Osteoblast (primary cell): ENCODE measurements around the gene SLC38A1. TPM values are rescaled to one million over a fixed set of nuclear protein-coding genes. Genes with fewer than 3 reads are reported as not detected.

Experiments used
- DNase-seq: peaks from one replicate; pipeline ENCODE4 v3.0.0; 2011; ENCODE audit warnings: low spot score, mixed read lengths; ENCODE audit not compliant: insufficient read length; ENCODE audit errors: missing footprints
- H2AFZ ChIP-seq: 2 replicates; pipeline ENCODE4 v1.6.0; 2011; ENCODE audit warnings: mild to moderate bottlenecking, low read length
- H3K27ac ChIP-seq: 2 replicates; pipeline ENCODE4 v1.5.1; 2011; ENCODE audit warnings: mild to moderate bottlenecking, low read depth, low read length, moderate library complexity
- H3K27me3 ChIP-seq: 2 replicates; pipeline ENCODE4 v1.6.0; 2012; ENCODE audit warnings: mild to moderate bottlenecking, control low read depth, inconsistent platforms, low read length, moderate library complexity; ENCODE audit not compliant: insufficient read depth
- H3K36me3 ChIP-seq: 2 replicates; pipeline ENCODE4 v1.5.1; 2011; ENCODE audit warnings: mild to moderate bottlenecking, low read length, control low read depth, moderate library complexity; ENCODE audit not compliant: insufficient read depth
- H3K4me1 ChIP-seq: 2 replicates; pipeline ENCODE4 v1.5.1; 2011; ENCODE audit warnings: mild to moderate bottlenecking, low read length, control low read depth, moderate library complexity; ENCODE audit not compliant: insufficient read depth
- H3K4me2 ChIP-seq: 2 replicates; pipeline ENCODE4 v1.6.0; 2011; ENCODE audit warnings: mild to moderate bottlenecking, low read length; ENCODE audit not compliant: insufficient read depth
- H3K4me3 ChIP-seq: fragments of 200-600 bp; sonication (generic); 3 replicates; pipeline ENCODE4 v1.5.1; 2012; ENCODE audit warnings: mild to moderate bottlenecking, low read length, inconsistent platforms; ENCODE audit not compliant: insufficient read depth
- H3K79me2 ChIP-seq: 2 replicates; pipeline ENCODE4 v1.6.0; 2012; ENCODE audit warnings: mild to moderate bottlenecking, low read length, control low read depth, inconsistent platforms; ENCODE audit not compliant: insufficient read depth
- H3K9me3 ChIP-seq: 2 replicates; pipeline ENCODE4 v1.5.1; 2011; ENCODE audit warnings: low read depth, low read length, control low read depth
- H4K20me1 ChIP-seq: 2 replicates; pipeline ENCODE4 v1.6.0; 2012; ENCODE audit warnings: mild to moderate bottlenecking, low read length, control low read depth; ENCODE audit not compliant: insufficient read depth
- total RNA-seq: library from RNA; depleted of rRNA; stranded (reverse); fragments of >200 nt; gene quantifications from 2 replicates; pipeline ENCODE4 v1.2.3, GENCODE V29; 2012
- TF ChIP-seq, protein P1 (sequence below): IDR thresholded peaks from 2 replicates; pipeline ENCODE4 v1.5.1; 2011; ENCODE audit warnings: mild to moderate bottlenecking, low read depth, low read length, moderate library complexity; ENCODE audit errors: extremely low read depth

The SLC38A1 gene
- total RNA-seq, 1 donor = 29.7 TPM

DNA sequence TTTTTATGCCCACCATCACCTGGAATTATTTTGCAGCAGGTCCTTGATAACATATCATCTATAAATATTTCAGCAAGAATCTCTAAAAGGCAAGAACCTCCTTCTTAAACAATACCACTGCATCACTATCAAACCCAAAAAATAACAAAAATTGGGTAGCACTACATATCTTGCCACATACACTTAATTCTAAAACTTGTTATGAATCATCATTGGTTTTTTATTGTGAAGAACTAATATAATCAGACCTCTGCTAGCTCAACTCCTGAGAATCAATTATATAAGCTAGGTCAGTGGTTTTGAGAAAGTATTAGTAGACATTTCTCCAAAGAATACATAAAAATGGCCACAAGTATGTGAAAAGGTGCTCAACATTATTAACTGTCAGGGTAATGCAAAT, 23.8 kb downstream of the SLC38A1 start:
- Histone ChIP-seq H3K4me1 (no peaks in the 10 kb centered on the region), H4K20me1 (no peaks in the 10 kb centered on the region), H3K27ac (no peak overlapping the region), H3K4me3 (no peak overlapping the region), H3K27me3 (no peaks in the 10 kb centered on the region), H3K79me2 (peaks cover 2% of the 10 kb centered on the region), H2AFZ (no peak overlapping the region), H3K4me2 (no peak overlapping the region), H3K36me3 (no peaks in the 10 kb centered on the region), H3K9me3 (no peaks in the 10 kb centered on the region)
- no peak for DNase-seq
- TF ChIP-seq, protein P1, sequence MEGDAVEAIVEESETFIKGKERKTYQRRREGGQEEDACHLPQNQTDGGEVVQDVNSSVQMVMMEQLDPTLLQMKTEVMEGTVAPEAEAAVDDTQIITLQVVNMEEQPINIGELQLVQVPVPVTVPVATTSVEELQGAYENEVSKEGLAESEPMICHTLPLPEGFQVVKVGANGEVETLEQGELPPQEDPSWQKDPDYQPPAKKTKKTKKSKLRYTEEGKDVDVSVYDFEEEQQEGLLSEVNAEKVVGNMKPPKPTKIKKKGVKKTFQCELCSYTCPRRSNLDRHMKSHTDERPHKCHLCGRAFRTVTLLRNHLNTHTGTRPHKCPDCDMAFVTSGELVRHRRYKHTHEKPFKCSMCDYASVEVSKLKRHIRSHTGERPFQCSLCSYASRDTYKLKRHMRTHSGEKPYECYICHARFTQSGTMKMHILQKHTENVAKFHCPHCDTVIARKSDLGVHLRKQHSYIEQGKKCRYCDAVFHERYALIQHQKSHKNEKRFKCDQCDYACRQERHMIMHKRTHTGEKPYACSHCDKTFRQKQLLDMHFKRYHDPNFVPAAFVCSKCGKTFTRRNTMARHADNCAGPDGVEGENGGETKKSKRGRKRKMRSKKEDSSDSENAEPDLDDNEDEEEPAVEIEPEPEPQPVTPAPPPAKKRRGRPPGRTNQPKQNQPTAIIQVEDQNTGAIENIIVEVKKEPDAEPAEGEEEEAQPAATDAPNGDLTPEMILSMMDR = no peak

DNA sequence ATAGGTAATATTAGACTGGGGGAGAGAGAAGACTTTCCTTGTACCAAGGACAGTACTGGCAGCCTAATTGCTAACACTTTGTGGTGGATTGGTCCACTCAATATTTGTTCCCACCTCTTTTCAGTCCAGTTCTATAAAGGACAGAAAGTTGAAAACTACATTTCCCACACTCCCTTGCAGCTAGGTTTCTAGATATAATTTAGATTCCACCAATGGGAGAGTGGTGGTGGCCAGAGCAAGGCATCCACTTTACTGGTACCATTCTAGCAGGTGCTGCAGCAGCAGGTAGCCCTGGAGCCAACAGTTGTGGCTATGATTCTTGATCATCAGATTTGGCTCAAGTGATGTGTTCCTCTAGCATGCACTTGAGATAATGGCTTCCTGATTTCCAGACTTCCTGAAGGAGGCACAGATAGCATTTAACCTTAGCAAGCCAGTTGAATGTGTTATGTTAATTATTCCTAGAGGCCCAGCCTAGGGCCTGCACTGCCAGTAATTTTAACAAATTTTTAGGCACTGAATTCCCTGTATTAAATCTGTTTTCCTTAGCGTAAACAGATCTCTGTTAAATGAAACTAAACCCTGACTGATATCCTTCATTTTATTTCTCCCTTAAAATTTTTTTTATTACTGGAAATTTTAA, 24.4 kb downstream of the SLC38A1 start:
- Histone ChIP-seq H3K4me2 (no peak overlapping the region), H2AFZ (no peak overlapping the region), H3K4me3 (no peak overlapping the region), H3K79me2 (peaks cover 2% of the 10 kb centered on the region), H3K27me3 (no peaks in the 10 kb centered on the region), H4K20me1 (no peaks in the 10 kb centered on the region), H3K9me3 (no peaks in the 10 kb centered on the region), H3K36me3 (no peaks in the 10 kb centered on the region), H3K27ac (no peak overlapping the region), H3K4me1 (no peaks in the 10 kb centered on the region)
- TF ChIP-seq, protein P1 = no peak
- DNase-seq = no peak

DNA sequence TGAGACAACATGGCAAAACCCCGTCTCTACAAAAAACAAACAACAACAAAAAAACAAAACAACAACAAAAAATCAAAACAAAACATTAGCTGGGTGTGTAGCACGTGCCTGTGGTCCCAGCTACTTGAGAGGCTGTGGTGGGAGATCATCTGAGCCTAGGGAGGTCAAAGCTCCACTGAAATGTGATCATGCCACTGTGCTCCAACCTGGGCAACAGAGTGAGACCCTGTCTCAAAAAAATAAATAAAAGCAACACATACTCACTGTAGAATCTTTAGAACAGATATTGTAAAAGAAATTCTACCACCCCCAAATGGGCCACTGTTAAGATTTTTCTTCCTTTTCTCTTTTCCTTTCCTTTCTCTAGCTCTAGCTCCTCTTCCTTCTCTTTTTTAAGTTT, 26.3 kb downstream of the SLC38A1 start:
- H3K4me1 ChIP-seq = no peaks in the 10 kb centered on the region
- TF ChIP-seq, protein P1 = no peak
- H3K27me3 ChIP-seq = no peaks in the 10 kb centered on the region
- H2AFZ ChIP-seq = no peak overlapping the region
- H3K4me3 ChIP-seq = no peak overlapping the region
- DNase-seq = no peak
- no peak overlapping the region for H3K27ac ChIP-seq
- H3K9me3 ChIP-seq = no peaks in the 10 kb centered on the region
- H3K4me2 ChIP-seq = no peak overlapping the region
- H3K79me2 ChIP-seq = peaks cover 2% of the 10 kb centered on the region
- H3K36me3 ChIP-seq = no peaks in the 10 kb centered on the region
- H4K20me1 ChIP-seq = no peaks in the 10 kb centered on the region

DNA sequence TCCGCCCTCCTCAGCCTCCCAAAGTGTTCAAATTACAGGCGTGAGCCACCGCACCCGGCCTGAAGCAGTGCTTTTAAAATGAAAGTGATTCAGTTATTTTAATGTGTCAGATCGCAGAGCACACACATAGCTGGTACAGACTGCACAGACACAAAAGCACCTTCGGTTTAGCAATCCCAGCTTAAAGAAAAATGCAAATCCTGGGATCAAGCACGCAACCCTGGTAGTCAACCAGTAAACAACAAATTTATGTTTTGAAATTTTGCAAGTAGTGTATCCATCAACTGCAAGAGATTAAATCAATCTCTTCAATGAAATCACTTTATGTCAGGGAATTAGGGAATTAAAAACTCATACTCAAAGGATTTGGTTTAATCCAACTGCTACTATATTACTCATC, 28.4 kb downstream of the SLC38A1 start:
- TF ChIP-seq, protein P1 = no peak
- H3K9me3 ChIP-seq = no peaks in the 10 kb centered on the region
- no peak for DNase-seq
- no peaks in the 10 kb centered on the region for H3K4me1 ChIP-seq
- H3K27me3 ChIP-seq = no peaks in the 10 kb centered on the region
- no peak overlapping the region for H3K4me2 ChIP-seq
- H4K20me1 ChIP-seq = no peaks in the 10 kb centered on the region
- H3K27ac ChIP-seq = no peak overlapping the region
- H2AFZ ChIP-seq = no peak overlapping the region
- H3K36me3 ChIP-seq = no peaks in the 10 kb centered on the region
- H3K4me3 ChIP-seq = no peak overlapping the region
- peaks cover 2% of the 10 kb centered on the region for H3K79me2 ChIP-seq
